NCI-H2081 (cell line): ENCODE measurements around the gene SGTA.

Experiments used
- DNase-seq, 2 experiments: peaks; one replicate each; lab custom pipeline; 2025; lab: John Stamatoyannopoulos, UW

Gene SGTA

DNA sequence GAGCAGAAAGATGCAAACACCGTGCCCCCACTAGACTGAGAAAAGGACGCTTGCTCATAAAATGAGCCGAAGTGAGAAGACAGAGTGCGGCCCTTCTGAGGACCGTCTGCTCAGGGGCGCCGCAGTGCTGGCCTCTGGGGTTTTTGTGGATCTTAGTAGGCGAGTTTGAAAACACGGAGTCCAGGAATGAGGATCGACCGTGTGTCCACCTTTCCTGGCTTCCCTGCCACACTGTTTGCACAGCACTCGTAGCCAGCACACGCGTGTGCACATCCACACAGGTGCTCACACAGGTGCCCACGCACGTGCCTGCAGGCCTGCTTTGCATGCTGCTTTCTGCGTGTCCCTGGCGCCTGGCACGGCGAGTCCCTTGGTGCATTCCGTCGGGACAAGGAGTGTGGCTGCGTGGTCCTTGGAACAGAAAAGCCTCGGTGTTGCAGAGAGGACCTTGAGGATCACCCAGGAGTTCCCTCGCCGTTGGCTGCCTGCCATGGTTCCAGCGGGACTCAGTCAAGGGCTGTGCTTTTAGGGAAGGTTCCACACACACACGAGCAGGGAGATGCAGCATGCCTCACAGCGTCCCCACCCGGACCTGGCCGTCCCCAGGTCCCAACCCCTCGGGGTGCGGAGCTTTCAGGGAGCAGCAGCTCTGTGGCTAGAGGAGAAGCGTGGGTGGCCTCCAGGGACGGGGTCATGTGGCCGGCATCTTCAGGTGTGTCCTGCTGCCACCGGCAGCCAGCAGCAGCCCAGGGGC is 26.5 kb upstream of the SGTA start:
- no peak for DNase-seq

DNA sequence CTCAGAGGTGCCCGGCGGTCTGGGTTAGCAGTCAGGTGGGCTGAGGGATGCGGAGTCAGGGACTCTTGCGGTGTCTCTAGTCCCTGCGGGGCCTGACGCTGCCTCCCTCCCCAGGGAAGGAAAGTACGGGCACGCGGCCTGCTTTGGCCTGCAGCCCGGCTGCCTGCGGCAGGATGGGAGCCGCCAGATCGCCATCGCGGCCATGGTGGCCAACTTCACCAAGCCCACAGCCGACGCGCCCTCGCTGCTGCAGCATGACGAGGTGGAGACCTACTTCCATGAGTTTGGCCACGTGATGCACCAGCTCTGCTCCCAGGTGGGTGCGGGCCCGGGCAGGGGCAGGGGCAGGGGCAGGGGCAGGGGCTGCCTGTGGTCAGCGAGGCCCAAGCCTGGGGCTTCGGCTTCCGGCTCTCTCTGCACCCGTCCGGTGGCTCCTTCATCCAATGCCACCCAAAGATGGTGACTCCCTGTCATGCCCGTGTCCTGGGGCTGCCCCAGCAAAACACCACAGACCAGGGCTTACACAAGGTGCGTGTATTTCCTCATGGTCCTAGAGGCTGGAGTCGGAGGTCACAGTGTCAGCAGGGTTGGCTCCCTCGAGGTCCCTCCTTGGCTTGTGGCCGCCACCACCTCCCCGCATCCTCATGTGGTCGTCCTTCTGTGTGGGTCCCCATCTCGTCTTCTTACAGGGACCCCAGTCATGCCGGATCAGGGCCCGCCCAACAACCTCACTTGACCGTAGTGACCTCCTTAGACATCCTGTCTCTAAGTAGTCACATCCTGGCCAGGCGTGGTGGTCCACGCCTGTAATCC is 25.3 kb upstream of the SGTA start:
- no peak for DNase-seq

DNA sequence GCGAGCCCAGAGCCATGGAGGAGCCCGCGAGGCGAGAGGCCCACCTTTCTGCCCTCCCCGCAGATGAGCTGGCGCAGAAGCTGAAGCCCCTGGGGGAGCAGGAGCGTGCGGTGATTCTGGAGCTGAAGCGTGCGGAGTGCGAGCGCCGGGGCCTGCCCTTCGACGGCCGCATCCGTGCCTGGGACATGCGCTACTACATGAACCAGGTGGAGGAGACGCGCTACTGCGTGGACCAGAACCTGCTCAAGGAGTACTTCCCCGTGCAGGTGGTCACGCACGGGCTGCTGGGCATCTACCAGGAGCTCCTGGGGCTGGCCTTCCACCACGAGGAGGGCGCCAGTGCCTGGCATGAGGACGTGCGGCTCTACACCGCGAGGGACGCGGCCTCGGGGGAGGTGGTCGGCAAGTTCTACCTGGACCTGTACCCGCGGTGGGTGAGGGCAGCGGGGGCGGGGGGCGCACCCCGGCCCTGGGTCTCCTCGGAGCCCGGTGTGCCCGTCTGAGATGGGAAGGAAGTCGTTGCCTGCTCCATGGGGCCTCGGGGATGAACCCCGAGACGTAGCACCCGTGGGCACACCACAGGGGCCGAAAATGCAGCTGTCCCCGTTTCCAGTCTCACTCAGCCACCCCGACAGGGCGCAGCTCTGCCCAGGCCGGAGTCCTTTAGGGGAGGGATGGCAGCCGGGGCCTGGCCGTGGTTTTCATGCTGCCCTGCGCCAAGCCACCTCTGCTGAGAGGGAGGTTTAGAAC is 24.5 kb upstream of the SGTA start:
- DNase-seq = no peak

DNA sequence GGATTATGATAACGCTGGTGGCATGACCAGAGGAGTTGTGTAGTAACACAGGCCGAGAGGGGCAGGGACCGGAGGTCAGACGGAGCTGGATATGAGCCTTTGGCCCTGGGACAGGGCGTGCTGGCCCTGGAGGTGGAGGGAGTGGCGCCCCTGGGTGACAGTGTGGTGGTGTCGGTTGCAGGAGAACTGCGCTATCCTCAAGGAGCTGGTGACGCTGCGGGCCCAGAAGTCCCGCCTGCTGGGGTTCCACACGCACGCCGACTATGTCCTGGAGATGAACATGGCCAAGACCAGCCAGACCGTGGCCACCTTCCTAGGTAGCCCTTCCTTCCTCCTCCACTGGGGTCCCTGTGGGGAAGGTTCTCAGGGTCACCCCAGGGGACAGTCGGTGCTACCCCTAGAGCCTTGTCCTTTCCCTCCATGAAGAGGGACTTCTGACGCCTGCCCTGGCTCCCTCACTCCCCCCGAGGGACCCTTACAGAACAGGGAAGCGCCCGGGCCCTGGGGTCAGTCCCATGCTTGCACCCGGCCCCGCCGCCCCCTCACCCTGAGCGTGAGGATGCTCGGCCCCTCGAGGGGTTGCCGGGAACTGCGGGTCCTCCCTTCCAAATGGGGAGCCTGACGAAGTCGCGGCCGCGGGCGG is 23.8 kb upstream of the SGTA start:
- no peak for DNase-seq

DNA sequence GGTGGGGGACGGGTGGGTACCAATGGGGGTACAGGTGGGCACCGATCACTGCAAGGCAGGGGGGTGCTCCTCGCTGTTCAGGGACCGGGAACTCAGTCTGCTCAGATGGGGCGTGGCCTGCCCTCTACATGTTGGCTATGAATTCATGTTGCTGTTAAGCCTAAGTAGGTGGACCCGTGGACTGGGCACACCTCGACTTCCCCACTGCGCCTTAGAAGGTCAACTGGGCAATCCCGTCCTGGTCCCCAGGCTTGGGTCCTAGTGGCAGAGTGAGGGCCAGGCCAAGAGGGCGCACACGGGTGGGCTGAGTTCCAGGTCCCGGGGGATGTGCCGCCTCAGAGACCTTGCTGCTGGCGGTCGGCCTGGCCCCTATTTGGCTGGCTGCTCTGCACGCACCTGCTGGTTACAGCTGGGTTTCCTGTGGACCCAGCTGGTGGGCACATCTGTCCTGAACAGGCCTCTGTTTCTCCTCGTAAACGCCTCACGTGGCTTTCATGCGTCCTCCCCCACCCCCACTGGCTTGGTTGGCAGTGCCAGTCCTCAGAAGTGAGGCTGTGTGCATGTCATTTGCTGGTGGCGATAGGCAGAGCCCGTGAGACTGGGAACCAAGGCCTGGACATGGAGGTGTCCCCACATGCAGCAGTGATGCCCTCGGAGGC is 23.0 kb upstream of the SGTA start:
- no peak for DNase-seq

DNA sequence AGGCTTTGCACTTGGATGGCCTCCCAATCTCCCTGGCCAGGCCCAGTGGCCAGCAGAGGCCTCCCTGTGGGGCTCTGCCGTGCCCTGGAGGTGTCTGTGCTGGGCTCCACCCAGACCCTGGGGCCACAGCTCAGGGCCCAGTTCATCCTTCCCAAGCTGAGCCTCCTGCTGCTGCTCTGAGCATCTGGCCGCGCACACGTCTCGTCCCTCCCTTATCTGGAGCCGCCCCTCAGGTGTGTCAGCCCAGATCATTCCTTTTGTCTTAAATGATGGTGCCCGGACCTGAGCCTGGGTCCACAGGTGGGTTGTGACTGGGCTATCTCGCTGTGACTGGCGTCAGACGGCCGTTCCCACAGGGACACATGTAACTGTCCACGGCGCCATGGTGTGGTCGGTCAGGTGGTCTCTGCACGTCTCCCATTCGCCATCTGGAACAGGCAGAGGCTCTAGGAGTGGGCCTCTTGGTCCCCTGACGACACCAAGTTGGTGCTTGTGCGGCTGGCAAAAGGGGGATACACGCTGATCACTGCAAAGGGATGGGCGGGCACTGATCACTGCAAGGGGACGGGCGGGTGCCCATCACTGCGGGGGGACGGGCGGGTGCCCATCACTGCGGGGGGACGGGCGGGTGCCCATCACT is 22.3 kb upstream of the SGTA start:
- DNase-seq = no peak

DNA sequence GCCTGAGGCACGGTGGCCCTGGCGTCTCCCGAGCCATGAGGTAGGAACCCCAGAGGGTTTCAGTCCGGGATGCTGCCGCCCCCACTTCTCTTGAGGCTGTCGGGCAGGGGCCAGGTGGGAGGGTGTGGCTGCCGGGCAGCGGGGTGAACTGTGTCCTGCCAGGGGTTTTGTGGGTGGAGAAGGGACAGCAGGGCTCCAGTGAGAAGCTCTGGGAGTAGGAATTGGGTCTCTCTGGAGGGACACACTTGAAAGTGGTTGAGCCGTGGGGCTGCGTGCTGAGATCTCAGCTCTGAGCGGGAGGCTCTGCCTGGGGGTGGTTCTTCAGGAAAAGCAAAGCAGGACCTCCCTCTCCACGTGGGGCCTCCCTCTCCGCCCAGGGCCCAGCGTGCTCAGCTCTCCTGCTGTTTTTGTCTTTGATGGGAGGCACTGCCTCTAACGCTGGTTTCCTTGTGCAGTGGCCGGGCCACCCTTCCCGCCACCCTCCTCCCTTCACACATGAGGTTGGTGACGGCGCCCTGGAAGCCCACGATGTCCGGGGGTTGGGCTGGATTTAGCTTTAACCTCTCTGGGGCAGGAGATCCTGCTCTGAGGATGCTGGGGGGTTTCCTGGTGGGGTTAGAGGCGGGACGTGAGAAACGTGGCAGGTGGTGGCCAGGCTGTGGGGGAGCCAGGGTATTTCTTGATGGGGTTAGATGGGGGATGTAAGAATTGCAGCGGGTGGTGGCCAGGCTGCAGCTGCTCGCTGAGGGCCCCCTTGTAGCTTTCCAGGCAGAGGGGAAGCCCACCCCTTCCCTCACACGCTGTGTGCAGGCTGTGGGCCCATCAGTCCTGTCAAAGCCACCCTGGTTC is 21.3 kb upstream of the SGTA start:
- no peak for DNase-seq

DNA sequence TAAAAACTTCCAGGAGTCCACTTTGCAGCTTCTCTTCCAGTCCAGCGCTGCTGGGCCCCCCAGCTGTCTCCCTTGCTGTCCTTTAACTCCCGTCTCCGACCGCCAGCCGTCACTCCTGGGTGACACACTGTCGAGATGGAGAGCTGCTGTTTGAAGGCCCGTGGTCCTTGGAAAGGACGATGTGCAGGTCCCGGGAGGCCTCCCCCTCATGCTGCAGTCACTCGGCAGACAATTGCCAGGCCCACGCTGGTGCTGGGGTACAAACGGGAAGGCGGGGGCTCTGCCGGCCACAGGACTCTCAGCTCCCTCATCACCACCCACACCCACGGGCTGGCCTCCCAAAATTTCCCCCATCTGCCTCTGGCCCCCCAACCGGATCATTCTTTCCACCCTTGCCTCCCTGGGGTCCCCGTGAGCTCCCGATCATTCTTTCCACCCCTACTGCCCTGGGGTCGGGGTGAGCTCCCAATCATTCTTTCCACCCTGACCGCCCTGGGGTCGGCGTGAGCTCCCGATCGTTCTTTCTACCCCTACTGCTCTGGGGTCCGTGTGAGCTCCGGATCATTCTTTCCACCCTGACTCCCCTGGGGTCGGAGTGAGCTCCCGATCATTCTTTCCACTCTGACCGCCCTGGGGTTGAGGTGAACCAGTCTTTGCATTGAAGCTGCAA is 20.5 kb upstream of the SGTA start:
- no peak for DNase-seq

DNA sequence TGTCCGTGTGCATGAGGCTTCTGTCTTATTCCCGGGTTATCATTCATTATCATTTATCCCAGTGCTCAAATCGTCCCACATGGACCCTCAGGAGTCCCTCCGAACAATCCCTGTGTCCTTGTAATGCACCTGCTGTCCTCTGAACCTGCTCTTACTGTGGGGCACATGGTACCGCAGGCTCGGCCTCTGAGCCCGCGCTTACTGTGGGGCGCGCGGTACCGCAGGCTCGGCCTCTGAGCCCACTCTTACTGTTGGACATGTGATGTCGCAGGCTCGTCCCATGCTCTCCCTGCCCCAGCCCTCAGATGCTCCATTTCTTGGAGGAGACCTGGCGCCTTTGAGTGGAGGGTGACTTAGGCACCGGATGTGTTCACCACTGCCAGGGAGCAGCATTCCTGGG is 19.8 kb upstream of the SGTA start:
- no peak for DNase-seq

DNA sequence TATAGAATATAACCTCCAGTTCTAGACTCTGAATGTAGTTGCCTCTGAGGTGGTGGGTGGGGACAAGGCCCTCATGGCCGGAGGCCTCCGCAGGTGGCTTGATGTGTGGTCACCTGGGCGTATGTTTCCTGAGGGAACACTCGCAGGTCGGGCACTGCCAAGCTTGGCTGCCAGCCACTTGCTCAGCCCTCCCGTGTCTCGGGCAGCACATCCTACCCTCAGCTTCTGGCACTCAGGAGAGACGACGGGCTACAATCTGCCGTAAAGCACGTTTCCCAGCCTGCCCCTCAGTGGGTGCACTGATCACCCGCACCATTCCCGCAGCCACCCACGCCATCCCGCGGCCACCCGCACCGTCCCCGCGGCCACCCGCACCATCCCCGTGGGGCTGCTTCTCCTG is 17.4 kb upstream of the SGTA start:
- no peak for DNase-seq

DNA sequence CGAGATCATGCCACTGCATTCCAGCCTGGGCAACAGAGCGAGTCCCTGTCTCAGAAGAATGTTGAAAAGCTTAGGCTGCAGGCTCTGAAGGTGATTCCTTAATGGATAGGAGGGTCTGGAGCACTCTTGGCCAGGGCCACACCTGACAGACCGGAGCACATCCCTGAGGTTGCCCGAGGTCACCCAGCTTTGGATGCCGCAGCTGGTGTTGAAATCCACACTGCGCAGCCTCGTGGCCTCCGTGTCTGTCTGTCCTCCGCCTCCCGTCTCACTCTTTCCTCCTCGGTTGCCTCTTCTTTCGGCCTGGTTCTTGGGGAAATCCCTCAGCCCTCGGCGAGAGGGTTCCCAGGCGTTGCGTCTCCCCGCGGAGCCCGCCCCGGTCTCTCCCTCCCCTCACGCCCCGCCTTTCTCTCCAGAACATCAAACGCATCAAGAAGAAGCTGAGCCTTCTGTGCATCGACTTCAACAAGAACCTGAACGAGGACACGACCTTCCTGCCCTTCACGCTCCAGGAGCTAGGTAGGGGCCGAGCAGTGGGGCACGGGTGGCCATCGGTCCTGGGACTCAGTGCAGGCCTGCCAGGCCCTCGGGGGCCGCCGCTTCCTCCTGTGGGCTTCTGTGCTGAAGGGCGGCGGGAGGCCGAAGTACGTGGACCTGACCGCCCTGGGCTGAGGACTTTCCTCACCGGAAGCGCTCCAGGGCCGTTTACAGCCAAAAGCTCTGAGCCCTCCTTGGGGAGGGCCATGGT is 16.4 kb upstream of the SGTA start:
- no peak for DNase-seq

DNA sequence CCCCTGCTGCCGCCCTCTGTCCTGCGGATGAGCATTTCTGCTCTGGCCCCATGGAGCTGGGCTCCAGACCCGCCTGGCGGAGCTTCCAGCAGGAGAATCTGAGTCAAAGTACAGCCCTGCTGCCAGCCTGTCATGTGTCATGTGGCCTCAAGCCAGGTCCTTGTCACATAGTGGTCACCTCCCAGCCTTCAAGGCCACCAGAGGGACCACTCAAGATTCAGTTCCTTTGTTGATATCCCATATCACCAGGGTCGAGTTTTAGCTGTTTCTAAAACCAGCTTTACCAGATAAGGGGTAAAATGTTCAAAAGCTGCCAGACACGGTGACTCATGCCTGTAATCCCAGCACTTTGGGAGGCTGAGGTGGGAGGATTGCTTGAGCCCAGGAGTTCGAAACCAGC is 15.7 kb upstream of the SGTA start:
- DNase-seq = no peak

DNA sequence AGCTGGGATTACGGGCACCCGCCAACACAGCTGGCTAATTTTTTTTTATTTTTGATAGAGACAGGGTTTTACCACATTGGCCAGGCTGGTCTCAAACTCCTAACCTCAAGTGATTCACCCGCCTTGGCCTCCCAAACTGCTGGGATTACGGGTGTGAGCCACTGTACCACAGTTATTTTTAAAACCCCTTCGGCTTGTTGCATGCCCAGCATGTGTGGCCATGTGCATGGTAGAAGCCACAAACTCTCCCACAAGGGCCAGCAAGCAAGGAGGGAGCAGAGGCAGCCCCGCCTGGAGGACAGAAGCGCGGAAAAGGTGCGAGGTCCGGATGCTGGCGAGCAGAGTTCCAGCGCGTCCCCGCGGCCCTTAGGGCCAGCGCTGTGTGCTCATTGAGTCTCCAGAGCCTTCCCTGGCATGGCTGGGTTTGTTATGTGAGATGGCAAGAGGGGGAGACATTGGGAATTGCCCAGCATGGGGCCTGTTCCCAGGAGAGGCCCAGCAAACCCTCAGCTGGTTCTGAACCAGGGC is 15.1 kb upstream of the SGTA start:
- no peak for DNase-seq

DNA sequence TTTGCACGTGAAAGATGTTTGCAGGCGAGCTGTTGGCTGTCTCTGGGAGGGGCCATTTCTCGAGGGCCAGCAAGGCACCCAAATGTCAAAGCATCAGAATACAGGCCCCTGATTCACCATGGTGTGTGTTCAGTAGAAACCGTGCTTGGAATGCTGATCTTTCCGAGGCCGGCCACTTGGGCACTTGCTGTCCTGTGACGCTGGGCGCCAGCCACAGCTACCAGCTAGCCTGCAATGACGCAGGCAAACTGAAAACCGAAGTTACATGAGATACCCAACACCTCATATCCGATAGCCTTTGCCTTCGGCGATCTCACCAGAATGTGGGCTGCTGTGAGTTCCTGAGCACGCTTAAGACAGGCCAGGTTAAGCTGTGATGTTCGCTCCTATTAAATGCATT is 14.2 kb upstream of the SGTA start:
- no peak for DNase-seq

DNA sequence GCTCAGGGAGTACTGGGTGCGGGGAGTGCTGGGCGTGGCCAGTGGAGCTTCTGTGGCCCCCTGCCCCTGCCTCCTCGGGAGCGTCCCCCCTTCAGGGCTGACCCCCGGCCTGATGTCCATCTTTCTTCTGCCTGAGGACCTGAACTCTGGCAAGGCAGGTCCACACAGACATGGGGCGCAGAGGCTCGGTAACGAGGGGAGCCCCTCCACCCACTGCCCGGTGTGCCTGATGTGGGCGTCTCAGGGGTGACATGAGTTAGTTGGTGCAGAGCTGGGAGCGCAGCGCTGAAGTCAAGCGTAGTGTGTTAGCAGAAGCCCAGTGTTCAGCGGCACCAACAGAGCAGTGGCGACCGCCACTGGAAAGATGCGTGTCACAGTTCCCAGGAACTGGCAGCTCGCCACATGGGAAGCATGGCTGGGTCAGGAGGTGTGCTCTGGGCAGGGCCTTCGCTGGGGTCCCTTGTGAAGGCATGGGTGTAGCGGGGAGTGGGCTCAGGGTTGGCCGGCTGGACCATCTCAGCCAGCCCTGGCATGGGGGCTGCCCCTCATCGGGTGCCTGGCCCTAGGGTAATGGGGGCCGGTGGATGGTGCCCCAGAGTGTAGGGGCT is 13.7 kb upstream of the SGTA start:
- DNase-seq = no peak

DNA sequence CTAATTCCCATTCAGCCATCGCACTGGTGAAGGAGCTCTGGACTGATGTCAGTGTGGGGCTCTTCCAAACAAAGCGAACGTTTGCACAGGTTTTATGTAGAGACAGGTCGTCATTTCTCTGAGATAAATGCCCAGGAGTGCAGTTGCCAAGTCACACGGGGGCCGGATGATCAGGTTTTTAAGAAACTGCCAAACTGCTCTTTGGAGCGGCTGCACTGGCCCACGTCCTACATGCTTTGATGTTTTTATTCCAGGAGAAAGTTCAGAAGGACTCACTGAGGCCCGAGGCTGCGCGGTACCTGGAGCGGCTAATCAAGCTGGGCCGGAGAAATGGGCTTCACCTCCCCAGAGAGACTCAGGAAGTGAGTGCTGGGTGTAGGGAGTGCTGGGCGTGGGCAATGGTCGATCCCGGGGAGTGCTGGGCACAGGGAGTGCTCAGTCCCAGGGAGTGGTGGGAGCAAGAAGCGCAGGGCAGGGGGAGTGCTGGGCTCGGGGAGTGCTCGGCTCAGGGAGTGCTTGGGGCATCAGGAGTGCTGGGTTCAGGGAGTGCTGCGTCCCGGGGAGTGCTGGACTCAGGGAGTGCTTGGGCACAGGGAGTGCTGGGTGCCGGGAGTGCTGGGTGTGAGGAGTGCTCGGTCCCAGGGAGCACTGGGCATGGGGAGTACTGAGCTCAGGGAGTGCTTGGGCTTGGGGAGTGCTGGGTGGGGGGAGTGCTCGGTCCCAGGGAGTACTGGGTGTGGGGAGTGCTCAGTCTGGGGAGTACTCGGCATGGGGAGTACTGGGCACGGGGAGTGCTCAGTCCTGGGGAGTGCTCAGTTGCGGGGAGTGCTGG is 13.0 kb upstream of the SGTA start:
- no peak for DNase-seq

DNA sequence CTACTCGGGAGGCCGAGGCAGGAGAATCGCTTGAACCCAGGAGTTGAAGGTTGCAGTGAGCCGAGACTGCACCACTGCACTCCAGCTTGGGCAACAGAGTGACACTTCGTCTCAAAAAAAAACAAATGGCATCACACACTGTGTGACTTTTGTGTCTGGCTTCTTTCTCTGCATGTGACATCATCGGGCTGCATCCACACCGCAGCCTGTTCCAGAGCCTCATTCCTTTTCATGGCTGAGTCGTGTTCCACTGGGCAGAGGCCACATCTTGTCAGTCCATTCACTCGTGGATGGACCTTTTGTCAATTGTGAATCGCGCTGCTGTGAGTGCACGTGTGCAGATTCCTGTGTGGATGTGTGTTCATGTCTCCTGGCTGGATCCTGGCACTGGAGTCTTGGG is 10.5 kb upstream of the SGTA start:
- DNase-seq = no peak

DNA sequence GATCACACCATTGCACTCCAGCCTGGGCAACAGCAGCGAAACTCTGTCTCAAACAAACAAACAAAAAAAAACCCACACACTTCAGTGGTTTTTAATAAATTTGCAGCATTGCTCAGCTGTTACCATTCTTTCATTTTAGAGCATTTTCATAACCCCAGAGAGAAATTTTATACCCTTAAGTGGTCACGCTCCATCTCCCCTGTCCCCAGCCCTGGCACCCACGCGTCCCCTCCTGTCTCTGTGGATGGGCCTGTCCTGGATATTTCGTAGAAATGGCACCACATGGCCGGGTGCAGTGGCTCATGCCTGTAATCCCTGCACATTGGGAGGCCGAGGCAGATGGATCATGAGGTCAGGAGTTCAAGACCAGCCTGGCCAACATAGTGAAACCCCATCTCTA is 10.1 kb upstream of the SGTA start:
- no peak for DNase-seq
